Spinal cord (tissue), 10 donors: ENCODE measurements around the gene ECHDC1. TPM values are rescaled to one million over a fixed set of nuclear protein-coding genes. Genes with fewer than 3 reads are reported as not detected.

Experiments
- DNase-seq, 6 donors: peaks; one replicate each; pipeline versions ENCODE4 v3.0.0 to v3.0.0-alpha.2; 2013 to 2015; ENCODE audit warnings: low spot score in 6 of 6, low read depth in 4 of 6
- H3K27ac ChIP-seq: one replicate; pipeline ENCODE4 v1.5.1; 2013; ENCODE audit warnings: low read depth, low read length, control low read depth
- H3K27me3 ChIP-seq: one replicate; pipeline ENCODE4 v1.6.1; 2013; ENCODE audit warnings: low read length; ENCODE audit not compliant: control insufficient read depth, insufficient read depth
- H3K36me3 ChIP-seq: one replicate; pipeline ENCODE4 v1.6.1; 2013; ENCODE audit warnings: low read length; ENCODE audit not compliant: control insufficient read depth, insufficient read depth
- H3K4me1 ChIP-seq: one replicate; pipeline ENCODE4 v1.6.1; 2013; ENCODE audit warnings: low read length; ENCODE audit not compliant: control insufficient read depth, insufficient read depth
- H3K4me3 ChIP-seq: one replicate; pipeline ENCODE4 v1.5.1; 2013; ENCODE audit warnings: low read depth, low read length, control low read depth
- H3K9me3 ChIP-seq: one replicate; pipeline ENCODE4 v1.6.1; 2013; ENCODE audit warnings: low read length; ENCODE audit not compliant: control insufficient read depth, insufficient read depth
- WGBS: methylation state at CpG from one replicate; pipeline ENCODE4 v1.1.5; 2013; ENCODE audit warnings: missing lambda C conversion rate; ENCODE audit not compliant: insufficient coverage; 5-methylcytosine and 5-hydroxymethylcytosine counted together
- polyA plus RNA-seq, 2 donors: library from polyadenylated mRNA; unstranded; fragments of 120-200 nt; gene quantifications; one replicate each; pipeline ENCODE4 v1.2.1, GENCODE V29; 2013; ENCODE audit not compliant: insufficient read length in 2 of 2
- total RNA-seq, 2 donors: library from RNA; depleted of rRNA in 1 of 2; stranded (reverse); fragments of 120-200 nt in 1 of 2; fragments of >200 nt in 1 of 2; gene quantifications; one replicate each; pipeline versions ENCODE4 v1.2.3 to v1.2.4, GENCODE V29; 2013 to 2014
- donor health status: healthy.

The ECHDC1 gene
- total and polyA plus RNA-seq, 4 donors, result 50.1 to 68.5 (median 55.3) TPM

DNA sequence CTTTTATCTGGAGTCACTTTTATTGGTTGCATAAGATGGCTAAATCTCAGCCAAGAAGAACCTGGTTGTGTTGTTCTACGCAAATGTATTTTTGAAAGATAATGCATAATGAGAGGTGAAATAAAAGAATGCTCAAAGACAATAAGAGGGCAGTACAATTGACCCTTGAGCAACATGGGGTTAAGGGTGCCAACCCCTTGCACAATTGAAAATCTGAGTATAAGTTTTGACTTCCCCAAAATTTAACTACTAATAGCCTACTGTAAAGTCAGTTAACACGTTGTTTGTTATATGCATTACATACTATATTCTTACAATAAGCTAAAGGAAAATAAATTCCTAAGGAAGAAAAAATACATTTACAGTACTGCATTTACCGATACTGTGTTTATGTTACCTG is 70.8 kb downstream of the ECHDC1 start:
- Histone ChIP-seq H3K4me3 (no peak overlapping the region), H3K4me1 (no peaks in the 10 kb centered on the region), H3K27ac (no peak overlapping the region), H3K27me3 (no peaks in the 10 kb centered on the region), H3K9me3 (no peaks in the 10 kb centered on the region), H3K36me3 (no peaks in the 10 kb centered on the region)
- no peak for DNase-seq
- WGBS, result 90% methylated on average over 1 of the region's 3 CpGs

GRCh38 chr6:127267646-127268625 is 75.5 kb downstream of the ECHDC1 start:
- WGBS, result no CpG with 5 or more reads among the region's 16 CpGs
- H3K36me3 ChIP-seq, result no peaks in the 10 kb centered on the region
- DNase-seq, result peak in 2 of 6 donors; percentile 35 to 76
- peak overlapping the region; percentile 95 for H3K4me3 ChIP-seq
- H3K4me1 ChIP-seq, result no peaks in the 10 kb centered on the region
- H3K27ac ChIP-seq, result peak overlapping the region; percentile 99
- H3K9me3 ChIP-seq, result no peaks in the 10 kb centered on the region
- no peaks in the 10 kb centered on the region for H3K27me3 ChIP-seq

DNA sequence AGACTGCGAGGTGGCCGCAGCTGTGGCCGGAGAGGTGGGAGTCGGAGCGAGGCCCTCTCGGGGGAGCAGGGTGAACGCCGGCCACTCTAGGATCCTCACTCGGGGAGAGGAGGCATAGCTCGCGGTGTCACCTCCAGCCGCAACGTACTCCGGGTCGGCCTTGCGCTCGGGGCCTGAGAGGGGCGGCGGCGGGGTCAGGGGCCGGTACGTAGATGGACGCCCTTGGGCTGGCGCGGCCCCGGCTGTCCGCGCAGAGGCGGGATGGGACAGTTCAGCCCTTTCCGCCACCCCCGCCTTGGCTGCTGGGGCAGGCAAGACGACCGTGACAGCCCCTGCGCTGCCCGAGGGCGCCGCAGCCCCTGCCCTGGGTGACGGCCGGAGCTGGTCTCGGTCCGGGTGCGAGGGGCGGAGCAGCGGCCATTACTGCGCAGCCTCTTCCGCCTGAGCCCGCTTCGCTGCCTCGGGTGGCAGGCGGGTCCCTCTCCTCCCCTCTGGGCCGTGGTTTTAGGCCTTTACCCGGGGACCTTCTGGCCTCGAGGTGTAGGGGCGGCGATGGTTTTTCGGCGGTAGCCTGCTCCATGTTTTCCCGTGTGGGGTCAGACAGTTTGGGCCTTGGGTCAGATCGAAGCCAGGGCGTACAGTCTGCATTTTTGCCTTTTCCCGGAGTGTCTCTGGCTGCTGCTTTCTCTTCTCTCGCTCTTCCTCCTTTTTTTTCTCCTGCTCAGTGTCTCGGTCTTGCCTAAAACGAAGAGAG is 76.3 kb downstream of the ECHDC1 start:
- under 1% methylated on average over 61 of the region's 64 CpGs for WGBS

GRCh38 chr6:127266178-127266891 is 77.1 kb downstream of the ECHDC1 start, which contains the start of gene RNF146:
Gene RNF146, plus strand, starts transcription at chr6:127266864. Its CDS starts 13,475 bp downstream, at chr6:127280339.
- Histone ChIP-seq H3K9me3 (no peaks in the 10 kb centered on the region), H3K4me3 (peak within 1 kb of the TSS; percentile 95), H3K27ac (peak within 1 kb of the TSS; percentile 99), H3K27me3 (no peaks in the 10 kb centered on the region), H3K4me1 (no peaks in the 10 kb centered on the region), H3K36me3 (no peaks in the 10 kb centered on the region)
- under 1% methylated on average over 38 of the region's 40 CpGs for WGBS
- DNase-seq, result peak; percentile 76 to 96 (median 88)

More for the DNA sequence above, 76.3 kb downstream of the ECHDC1 start:
- H3K27ac ChIP-seq, result peak overlapping the region; percentile 99
- no peaks in the 10 kb centered on the region for H3K27me3 ChIP-seq
- no peaks in the 10 kb centered on the region for H3K4me1 ChIP-seq
- peak; percentile 31 to 84 (median 65) for DNase-seq
- H3K36me3 ChIP-seq, result no peaks in the 10 kb centered on the region
- no peaks in the 10 kb centered on the region for H3K9me3 ChIP-seq
- H3K4me3 ChIP-seq, result peak overlapping the region; percentile 95

- Histone ChIP-seq H3K27me3 (no peaks in the 10 kb centered on the region), H3K4me1 (no peaks in the 10 kb centered on the region), H3K27ac (no peak overlapping the region), H3K36me3 (no peaks in the 10 kb centered on the region), H3K9me3 (no peaks in the 10 kb centered on the region), H3K4me3 (no peak overlapping the region)
- no CpG with 5 or more reads among the region's 4 CpGs for WGBS
- DNase-seq, result no peak
Measured at GRCh38 chr6:127263481-127263880, 79.9 kb downstream of the ECHDC1 start.

DNA sequence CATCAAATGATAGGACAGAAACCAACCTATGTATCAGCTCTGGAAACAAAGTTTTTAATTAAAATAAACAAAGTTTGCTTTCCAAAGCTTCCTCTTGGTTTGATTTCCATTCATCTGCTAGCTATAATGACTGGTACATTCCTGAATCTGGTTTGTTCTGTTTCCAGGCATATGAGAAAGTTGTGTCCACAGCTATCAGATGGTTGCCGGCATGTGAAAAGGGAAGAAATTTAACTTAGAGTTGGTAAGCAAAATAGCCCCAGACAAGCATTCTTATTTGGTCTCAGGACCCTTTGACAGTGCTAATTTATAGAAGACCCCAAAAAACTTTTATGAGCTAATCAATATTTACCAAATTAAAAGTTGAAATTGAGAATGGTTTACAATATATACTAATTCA is 80.5 kb downstream of the ECHDC1 start:
- Histone ChIP-seq H3K4me1 (no peaks in the 10 kb centered on the region), H3K27me3 (no peaks in the 10 kb centered on the region), H3K36me3 (no peaks in the 10 kb centered on the region), H3K4me3 (no peak overlapping the region), H3K9me3 (no peaks in the 10 kb centered on the region), H3K27ac (no peak overlapping the region)
- no CpG with 5 or more reads among the region's 1 CpG for WGBS
- DNase-seq, result no peak

- DNase-seq, result no peak
- Histone ChIP-seq H3K4me1 (no peaks in the 10 kb centered on the region), H3K36me3 (no peaks in the 10 kb centered on the region), H3K4me3 (no peak overlapping the region), H3K9me3 (no peaks in the 10 kb centered on the region), H3K27me3 (no peaks in the 10 kb centered on the region), H3K27ac (no peak overlapping the region)
- 96% methylated on average over 5 of the region's 6 CpGs for WGBS
Measured at GRCh38 chr6:127255286-127255685, 88.1 kb downstream of the ECHDC1 start.

DNA sequence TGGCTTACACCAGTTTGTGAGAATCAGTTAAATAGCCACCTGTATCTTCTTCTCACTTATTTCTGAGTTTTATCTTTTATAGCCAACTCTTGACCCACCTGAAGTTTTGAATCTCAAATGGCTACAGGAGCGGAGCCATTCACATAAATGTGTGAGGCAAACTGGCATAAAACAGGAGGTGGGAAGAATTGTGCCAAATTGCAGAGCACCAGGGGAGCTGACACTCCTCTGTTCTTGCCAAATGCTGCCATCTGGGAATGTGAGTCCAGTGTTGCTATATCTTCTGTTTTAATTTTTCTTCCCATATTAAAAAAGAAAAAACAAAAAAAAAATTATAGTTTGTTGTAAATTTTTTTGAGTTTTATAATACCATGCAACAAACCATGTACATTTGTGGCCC is 93.8 kb downstream of the ECHDC1 start:
- H3K27ac ChIP-seq, result no peak overlapping the region
- no peak overlapping the region for H3K4me3 ChIP-seq
- 78% methylated on average over 1 of the region's 1 CpG for WGBS
- H3K9me3 ChIP-seq, result no peaks in the 10 kb centered on the region
- no peaks in the 10 kb centered on the region for H3K36me3 ChIP-seq
- DNase-seq, result peak in 1 of 6 donors; percentile 79
- no peaks in the 10 kb centered on the region for H3K27me3 ChIP-seq
- no peaks in the 10 kb centered on the region for H3K4me1 ChIP-seq
